PFSK-1 (cell line): ENCODE measurements around the gene SIRT3. TPM values are rescaled to one million over a fixed set of nuclear protein-coding genes. Genes with fewer than 3 reads are reported as not detected.

Experiments
- FOXP2 ChIP-seq: optimal IDR thresholded peaks from 2 replicates; pipeline ENCODE3; 2011; ENCODE audit warnings: borderline replicate concordance, control low read depth, inconsistent platforms; ENCODE audit not compliant: insufficient read depth; ENCODE audit errors: extremely low read length, extremely low read depth
- POLR2AphosphoS5 ChIP-seq: IDR thresholded peaks from 2 replicates; pipeline ENCODE4 v1.6.1; 2012; ENCODE audit warnings: low read depth, mild to moderate bottlenecking, control low read depth, low read length, moderate library complexity
- SIN3A ChIP-seq: IDR thresholded peaks from 2 replicates; pipeline ENCODE4 v1.6.1; 2012; ENCODE audit warnings: mild to moderate bottlenecking, low read length, moderate library complexity, borderline replicate concordance; ENCODE audit not compliant: insufficient read depth
- TAF1 ChIP-seq: IDR thresholded peaks from 2 replicates; pipeline ENCODE4 v1.6.1; 2012; ENCODE audit warnings: low read length, control low read depth, borderline replicate concordance; ENCODE audit not compliant: insufficient read depth
- polyA plus RNA-seq: library from polyadenylated mRNA; unstranded; fragments of >200 nt; gene quantifications from one replicate; pipeline ENCODE4 v1.2.1, GENCODE V29; 2012; ENCODE audit warnings: low read depth, missing spikeins; ENCODE audit not compliant: insufficient read length
- TF ChIP-seq, protein P1 (sequence below), 2 experiments: IDR thresholded peaks; 2 replicates each; pipeline versions ENCODE4 v1.6.1 to v1.8.0; 2011 to 2012; ENCODE audit warnings: low read depth in 2 of 2, low read length in 2 of 2, control low read depth in 1 of 2, inconsistent platforms in 1 of 2, mild to moderate bottlenecking in 1 of 2, moderate library complexity in 1 of 2; ENCODE audit not compliant: insufficient read depth in 1 of 2

SIRT3 gene
- polyA plus RNA-seq, result 33.8 TPM

DNA sequence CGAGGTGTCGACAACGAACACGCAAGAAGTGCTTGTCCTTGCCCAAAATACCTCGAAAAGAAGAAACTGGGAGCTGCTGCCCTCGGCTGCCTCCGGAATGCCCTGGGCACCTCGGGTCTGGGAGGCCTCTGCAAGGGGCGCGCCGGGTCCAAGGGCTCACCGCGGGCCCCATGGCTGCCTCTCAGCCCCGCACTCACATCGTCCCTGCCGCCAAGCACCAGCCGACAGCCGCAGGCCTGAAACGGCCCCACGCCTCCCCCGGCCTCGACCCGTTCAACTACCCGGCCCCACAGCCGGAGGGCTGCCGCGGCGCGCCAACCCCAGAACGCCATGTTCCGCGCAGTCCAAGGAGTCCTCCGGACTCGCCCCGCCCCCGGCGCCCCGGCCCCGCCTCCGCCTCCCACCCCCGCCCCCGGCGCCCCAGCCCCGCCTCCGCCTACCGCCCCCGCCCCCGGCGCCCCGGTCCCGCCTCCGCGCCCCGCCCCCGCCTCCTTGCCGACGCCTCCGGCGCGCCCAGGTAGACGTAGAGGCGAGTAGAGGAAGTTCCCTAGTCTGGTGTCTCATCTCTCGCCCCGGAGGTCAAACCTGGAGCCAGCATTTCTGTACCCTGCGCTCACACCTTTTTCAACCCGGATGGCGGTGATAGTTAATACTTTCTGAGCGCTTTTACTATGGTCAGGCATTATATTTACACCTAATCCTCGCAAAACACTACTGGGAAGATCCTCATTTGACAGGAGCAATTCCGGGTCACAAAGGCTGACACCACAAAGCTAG, at the start of gene SIRT3:
Gene SIRT3 (minus strand): TSS at position 346 of the 777 bp plus-strand sequence. CDS start 14 bp downstream, at position 332.
- TF ChIP-seq, protein P1, sequence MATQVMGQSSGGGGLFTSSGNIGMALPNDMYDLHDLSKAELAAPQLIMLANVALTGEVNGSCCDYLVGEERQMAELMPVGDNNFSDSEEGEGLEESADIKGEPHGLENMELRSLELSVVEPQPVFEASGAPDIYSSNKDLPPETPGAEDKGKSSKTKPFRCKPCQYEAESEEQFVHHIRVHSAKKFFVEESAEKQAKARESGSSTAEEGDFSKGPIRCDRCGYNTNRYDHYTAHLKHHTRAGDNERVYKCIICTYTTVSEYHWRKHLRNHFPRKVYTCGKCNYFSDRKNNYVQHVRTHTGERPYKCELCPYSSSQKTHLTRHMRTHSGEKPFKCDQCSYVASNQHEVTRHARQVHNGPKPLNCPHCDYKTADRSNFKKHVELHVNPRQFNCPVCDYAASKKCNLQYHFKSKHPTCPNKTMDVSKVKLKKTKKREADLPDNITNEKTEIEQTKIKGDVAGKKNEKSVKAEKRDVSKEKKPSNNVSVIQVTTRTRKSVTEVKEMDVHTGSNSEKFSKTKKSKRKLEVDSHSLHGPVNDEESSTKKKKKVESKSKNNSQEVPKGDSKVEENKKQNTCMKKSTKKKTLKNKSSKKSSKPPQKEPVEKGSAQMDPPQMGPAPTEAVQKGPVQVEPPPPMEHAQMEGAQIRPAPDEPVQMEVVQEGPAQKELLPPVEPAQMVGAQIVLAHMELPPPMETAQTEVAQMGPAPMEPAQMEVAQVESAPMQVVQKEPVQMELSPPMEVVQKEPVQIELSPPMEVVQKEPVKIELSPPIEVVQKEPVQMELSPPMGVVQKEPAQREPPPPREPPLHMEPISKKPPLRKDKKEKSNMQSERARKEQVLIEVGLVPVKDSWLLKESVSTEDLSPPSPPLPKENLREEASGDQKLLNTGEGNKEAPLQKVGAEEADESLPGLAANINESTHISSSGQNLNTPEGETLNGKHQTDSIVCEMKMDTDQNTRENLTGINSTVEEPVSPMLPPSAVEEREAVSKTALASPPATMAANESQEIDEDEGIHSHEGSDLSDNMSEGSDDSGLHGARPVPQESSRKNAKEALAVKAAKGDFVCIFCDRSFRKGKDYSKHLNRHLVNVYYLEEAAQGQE (IDR thresholded peaks at IDR 0.05; ENCODE audit: insufficient read depth in 1 of 2, low read depth in 2 of 2, low read length in 2 of 2), result peak in 1 of 2 experiments; percentile 50; a peak in 1 of 4 replicates
- TF ChIP-seq TAF1 (peak; percentile 91; the same call in 1 of the 2 replicates), FOXP2 (peak; percentile 78), SIN3A (0 out of 2 replicates have a peak, but pooled peaks have one; percentile 25), POLR2AphosphoS5 (peak; percentile 58; the same call in 1 of the 2 replicates)

- no peak for TF ChIP-seq FOXP2
- no peak for TF ChIP-seq SIN3A
- TF ChIP-seq POLR2AphosphoS5, result no peak
Observed at GRCh38 chr11:285894-286220, 49.7 kb upstream of the SIRT3 start.

GRCh38 chr11:285021-285893, 49.1 kb upstream of the SIRT3 start:
- TF ChIP-seq POLR2AphosphoS5 (no peak), FOXP2 (no peak), SIN3A (no peak), TAF1 (no peak)
- TF ChIP-seq, protein P1 (IDR thresholded peaks at IDR 0.05; ENCODE audit: insufficient read depth in 1 of 2, low read depth in 2 of 2, low read length in 2 of 2), result no peak

DNA sequence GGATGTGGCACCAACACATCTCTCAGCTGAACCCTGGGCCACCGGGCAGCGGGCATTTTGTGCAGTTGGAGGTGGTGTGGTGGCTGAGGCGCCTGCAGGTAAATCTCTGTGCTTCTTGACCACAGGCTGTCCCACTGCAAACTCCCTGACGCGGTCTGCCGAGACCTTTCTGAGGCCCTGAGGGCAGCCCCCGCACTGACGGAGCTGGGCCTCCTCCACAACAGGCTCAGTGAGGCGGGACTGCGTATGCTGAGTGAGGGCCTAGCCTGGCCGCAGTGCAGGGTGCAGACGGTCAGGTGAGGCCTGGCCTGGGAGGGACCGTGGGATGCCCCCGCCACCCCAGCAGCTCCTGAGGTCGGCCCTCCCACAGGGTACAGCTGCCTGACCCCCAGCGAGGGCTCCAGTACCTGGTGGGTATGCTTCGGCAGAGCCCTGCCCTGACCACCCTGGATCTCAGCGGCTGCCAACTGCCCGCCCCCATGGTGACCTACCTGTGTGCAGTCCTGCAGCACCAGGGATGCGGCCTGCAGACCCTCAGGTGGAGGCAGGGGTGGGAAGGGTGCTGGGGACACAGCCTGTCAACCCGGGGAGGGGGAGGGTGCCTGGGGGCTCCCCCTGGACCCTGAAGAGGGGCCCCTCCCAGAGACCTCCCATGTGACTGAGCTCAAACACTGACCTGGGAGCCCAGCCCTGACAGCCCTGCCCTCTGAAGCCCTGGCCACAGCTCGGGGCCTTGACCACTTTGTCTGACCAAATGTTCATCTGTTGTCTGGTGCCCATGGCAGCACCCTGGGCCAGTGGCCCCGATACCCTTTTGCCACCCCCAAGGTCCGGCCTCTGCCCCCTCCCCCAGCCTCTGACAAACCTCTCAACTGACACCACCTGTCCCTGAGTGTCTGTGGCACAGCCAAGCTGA, 48.2 kb upstream of the SIRT3 start:
- TF ChIP-seq, protein P1 (IDR thresholded peaks at IDR 0.05; ENCODE audit: insufficient read depth in 1 of 2, low read depth in 2 of 2, low read length in 2 of 2), result no peak
- TF ChIP-seq SIN3A (no peak), POLR2AphosphoS5 (no peak), TAF1 (no peak), FOXP2 (no peak)
